ENCODE results near the gene EXOC1.
"Not testable (repeated sequence)": the region's sequence is repeated elsewhere in the genome, so short reads cannot be mapped to it uniquely, and the experiment has no call there.

EXOC1 gene

GRCh38 chr4:55907469-55907868, 54.0 kb downstream of the EXOC1 start:
- DNase-seq (ENCODE audit: low read depth), result no peak

GRCh38 chr4:55910140-55910539, 56.7 kb downstream of the EXOC1 start:
- peak; percentile 76 for DNase-seq (ENCODE audit: low read depth)

GRCh38 chr4:55912249-55912648, 58.8 kb downstream of the EXOC1 start:
- DNase-seq (ENCODE audit: low read depth), result no peak

GRCh38 chr4:55920571-55920970, 67.1 kb downstream of the EXOC1 start:
- DNase-seq (ENCODE audit: low read depth), result peak; percentile 27

GRCh38 chr4:55921093-55921492, 67.6 kb downstream of the EXOC1 start:
- DNase-seq (ENCODE audit: low read depth), result no peak

GRCh38 chr4:55925241-55925640, 71.8 kb downstream of the EXOC1 start:
- no peak for DNase-seq (ENCODE audit: low read depth)

GRCh38 chr4:55926610-55927009, 73.2 kb downstream of the EXOC1 start:
- no peak for DNase-seq (ENCODE audit: low read depth)

- DNase-seq (ENCODE audit: low read depth), result no peak
Measured at GRCh38 chr4:55927803-55928437, 74.5 kb downstream of the EXOC1 start.

- DNase-seq (ENCODE audit: low read depth), result no peak
Measured at GRCh38 chr4:55928846-55929245, 75.4 kb downstream of the EXOC1 start.

- DNase-seq (ENCODE audit: low read depth), result no peak
Measured at GRCh38 chr4:55931043-55931442, 77.6 kb downstream of the EXOC1 start.

GRCh38 chr4:55931833-55932232, 78.4 kb downstream of the EXOC1 start:
- DNase-seq (ENCODE audit: low read depth), result peak; percentile 61

GRCh38 chr4:55932511-55932910, 79.1 kb downstream of the EXOC1 start:
- no peak for DNase-seq (ENCODE audit: low read depth)

GRCh38 chr4:55933611-55934010, 80.2 kb downstream of the EXOC1 start:
- no peak for DNase-seq (ENCODE audit: low read depth)

GRCh38 chr4:55935907-55936306, 82.5 kb downstream of the EXOC1 start:
- DNase-seq (ENCODE audit: low read depth), result not testable (repeated sequence)

- no peak for DNase-seq (ENCODE audit: low read depth)
Measured at GRCh38 chr4:55938481-55938880, 85.0 kb downstream of the EXOC1 start.

GRCh38 chr4:55939421-55939820, 86.0 kb downstream of the EXOC1 start:
- DNase-seq (ENCODE audit: low read depth), result no peak

- no peak for DNase-seq (ENCODE audit: low read depth)
Measured at GRCh38 chr4:55941881-55942396, 88.5 kb downstream of the EXOC1 start.

- peak; percentile 8 for DNase-seq (ENCODE audit: low read depth)
Measured at GRCh38 chr4:55947254-55947882, 93.9 kb downstream of the EXOC1 start.

- DNase-seq (ENCODE audit: low read depth), result peak; percentile 94
Measured at GRCh38 chr4:55947912-55948725, 94.7 kb downstream of the EXOC1 start.

GRCh38 chr4:55948726-55949481, 95.5 kb downstream of the EXOC1 start, which contains the start of gene CEP135:
Gene CEP135, plus strand, starts transcription at chr4:55948945. Its CDS starts 3,186 bp downstream, at chr4:55952131.
- peak; percentile 96 for DNase-seq (ENCODE audit: low read depth)

GRCh38 chr4:55949482-55949802, 96.0 kb downstream of the EXOC1 start:
- DNase-seq (ENCODE audit: low read depth), result no peak
